Mucosa of descending colon (tissue), 3 donors: ENCODE data around the gene SOX13. TPM values are rescaled to one million over a fixed set of nuclear protein-coding genes. Genes with fewer than 3 reads are reported as not detected.

Experiments
- ATAC-seq: fragments of 200-7000 bp; cut with Tn5 transposase; one replicate; pipeline ENCODE4 v1.9.1; 2020; ENCODE audit warnings: mild to moderate bottlenecking, moderate library complexity
- DNase-seq, 3 donors: peaks; one replicate each; pipeline ENCODE4 v3.0.0-alpha.2; 2020
- H3K36me3 ChIP-seq: fragments of 200-600 bp; one replicate; pipeline ENCODE4 v1.8.0; 2021; ENCODE audit warnings: low read depth, mild to moderate bottlenecking
- H3K4me1 ChIP-seq: fragments of 200-600 bp; one replicate; pipeline ENCODE4 v1.8.0; 2021; ENCODE audit warnings: low read depth, mild to moderate bottlenecking
- H3K4me3 ChIP-seq: fragments of 200-600 bp; one replicate; pipeline ENCODE4 v1.8.0; 2021; ENCODE audit warnings: mild to moderate bottlenecking
- H3K9me3 ChIP-seq: fragments of 200-600 bp; one replicate; pipeline ENCODE4 v1.8.0; 2021; ENCODE audit warnings: mild to moderate bottlenecking
- CTCF ChIP-seq: fragments of 200-600 bp; IDR thresholded peaks from one replicate; pipeline ENCODE4 v1.8.0; 2022; ENCODE audit warnings: antibody characterized with exemption, mild to moderate bottlenecking
- intact Hi-C, 2 donors: fragments of 100-400 bp; cut with DNase I in 1 of 2; cut with micrococcal nuclease in 1 of 2; formaldehyde crosslinking; loops; one replicate each; pipeline versions ENCODE4 v1.11.0 to v1.11.1; 2022; cut with DNase I, micrococcal nuclease
- total RNA-seq, 3 donors: library from RNA; stranded (reverse); fragmentation: NEBNext Ultra II Directional in 2 of 3; extraction: Animal tissue kit (Norgen Biotek cat#: 25700) in 2 of 3; gene quantifications; one replicate each; pipeline versions ENCODE4 v1.2.1 to v1.2.4, GENCODE V29; 2021 to 2023
- donor health status: DM: no; HTN: no; CAD: no; lungs with moderate emphysema.
- donor health status: DM: no; HTN: no; CAD: no.
- donor health status: DM: no; HTN: yes; CAD: no.

SOX13 gene
- total RNA-seq, 3 donors from 2014 or later: 39.8 to 69.2 (median 40.7) TPM

- TF ChIP-seq CTCF: no peak
- H3K36me3 ChIP-seq: no peaks in the 10 kb centered on the region
- H3K4me1 ChIP-seq: peaks cover 9% of the 10 kb centered on the region
- ATAC-seq (no peak), DNase-seq (peak in 1 of 3 donors; percentile 17)
- no peaks in the 10 kb centered on the region for H3K9me3 ChIP-seq
- H3K4me3 ChIP-seq: no peak overlapping the region
- intact Hi-C loops: no loop called here
Observed at GRCh38 chr1:204149635-204150565, 77.0 kb downstream of the SOX13 start.

- Histone ChIP-seq H3K36me3 (no peaks in the 10 kb centered on the region), H3K4me3 (no peak overlapping the region), H3K4me1 (peaks cover 9% of the 10 kb centered on the region), H3K9me3 (no peaks in the 10 kb centered on the region)
- intact Hi-C loops: no loop called here
- DNase-seq (no peak), ATAC-seq (peak; percentile 6)
- TF ChIP-seq CTCF: no peak
Observed at GRCh38 chr1:204150702-204151551, 78.0 kb downstream of the SOX13 start.

- peaks cover 9% of the 10 kb centered on the region for H3K4me1 ChIP-seq
- intact Hi-C loops: no loop called here
- DNase-seq (peak; percentile 29 to 65 (median 56)), ATAC-seq (peak; percentile 55)
- no peaks in the 10 kb centered on the region for H3K9me3 ChIP-seq
- TF ChIP-seq CTCF: no peak
- no peak within 1 kb of the TSS for H3K4me3 ChIP-seq
- no peaks in the 10 kb centered on the region for H3K36me3 ChIP-seq
Observed at GRCh38 chr1:204151552-204152309, 78.8 kb downstream of the SOX13 start, which contains the start of gene ETNK2. Gene ETNK2 (minus strand): TSS chr1:204152044. CDS start chr1:204151852, 192 bp downstream.

GRCh38 chr1:204152310-204153044, 79.6 kb downstream of the SOX13 start:
- intact Hi-C loops: no loop called here
- TF ChIP-seq CTCF: no peak
- DNase-seq (peak in 1 of 3 donors; percentile 56), ATAC-seq (no peak)
- Histone ChIP-seq H3K4me3 (no peak overlapping the region), H3K36me3 (no peaks in the 10 kb centered on the region), H3K4me1 (peaks cover 9% of the 10 kb centered on the region), H3K9me3 (no peaks in the 10 kb centered on the region)
